ENCODE measurements around the gene PRCC. TPM values are rescaled to one million over a fixed set of nuclear protein-coding genes. Genes with fewer than 3 reads are reported as not detected.

PRCC gene
- total and polyA plus RNA-seq, 2 of the 4 experiments (the other 2 are of a cell fraction): 10.6 to 59.6 TPM

DNA sequence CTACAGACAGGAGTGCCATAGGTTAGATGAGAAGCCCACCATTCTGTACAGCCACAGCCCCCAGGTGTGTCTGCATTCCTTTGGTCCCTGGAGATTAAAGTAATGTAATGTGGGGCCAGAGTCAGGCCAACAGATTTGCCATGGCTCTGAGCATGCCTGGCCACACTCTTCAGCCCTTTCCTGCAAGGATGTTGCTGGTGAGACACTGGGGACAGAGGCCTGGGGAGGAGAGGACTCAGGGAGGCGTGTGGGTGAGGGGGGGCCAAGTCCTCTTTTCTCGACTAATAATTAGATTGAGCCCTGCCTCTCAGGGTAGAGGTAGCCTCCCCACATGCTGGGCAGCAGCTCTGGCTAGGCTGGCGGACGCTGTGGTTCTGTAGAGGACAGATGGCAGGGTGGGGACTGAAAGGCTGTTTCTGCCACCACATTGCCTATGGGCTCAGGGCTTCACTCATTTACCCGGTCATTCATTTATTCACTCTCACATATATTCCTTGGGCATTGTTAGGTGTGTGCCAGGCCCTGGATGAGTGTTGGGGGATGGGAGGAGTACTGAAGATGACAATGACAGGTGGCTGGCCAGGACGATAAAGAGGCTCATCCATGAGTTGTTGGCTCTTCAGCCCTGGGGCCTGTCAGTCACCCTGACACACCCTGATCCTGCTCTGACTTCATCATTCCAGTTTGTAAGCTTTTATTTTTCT lies 7.1 kb upstream of the PRCC start:
- H2BK20ac ChIP-seq (ENCODE audit: low read depth, low read length): no peak overlapping the region
- DNase-seq: no peak
- no peaks in the 10 kb centered on the region for H3K9me1 ChIP-seq (ENCODE audit: insufficient read depth, low read length)
- WGBS, 2 experiments (ENCODE audit: extremely low coverage in 2 of 2, insufficient read length in 1 of 2): no CpG with 5 or more reads among the region's 6 CpGs
- no TSS peak for BruUV-seq (replicated peaks)
- H3K9me3 ChIP-seq (ENCODE audit: control insufficient read depth, insufficient read depth, low read length): no peaks in the 10 kb centered on the region
- CTCF ChIA-PET: no interaction called here
- no peak overlapping the region for H3K4me3 ChIP-seq (ENCODE audit: insufficient read depth, low read depth, low read length)
- peaks cover 0 to 4% of the 10 kb centered on the region in 2 experiments; a peak in 2 of 4 replicates for H3K79me1 ChIP-seq (ENCODE audit: low read depth in 1 of 2, low read length in 2 of 2)
- H3K9ac ChIP-seq (ENCODE audit: low read depth, low read length): no peak overlapping the region
- POLR2A ChIA-PET (ENCODE audit: unreplicated experiment): no interaction called here
- no peak overlapping the region for H4K5ac ChIP-seq (ENCODE audit: low read depth, low read length)
- H3K56ac ChIP-seq (ENCODE audit: extremely low read depth, insufficient read depth, low read length): no peak overlapping the region
- no peak overlapping the region for H2AK9ac ChIP-seq (replicated peaks; ENCODE audit: low read depth, low read length, poor library complexity)
- no peaks in the 10 kb centered on the region for H4K20me1 ChIP-seq (ENCODE audit: insufficient read depth, low read length)
- no peak overlapping the region for H4K8ac ChIP-seq (ENCODE audit: low read depth in 2 of 2, low read length in 2 of 2)
- no peak overlapping the region for H3K4ac ChIP-seq (ENCODE audit: low read depth, low read length)
- H4K91ac ChIP-seq (ENCODE audit: insufficient read depth, low read depth, low read length): no peak overlapping the region
- no peak overlapping the region for H3K23ac ChIP-seq (ENCODE audit: low read depth, low read length)
- no peaks in the 10 kb centered on the region for H3K27me3 ChIP-seq (ENCODE audit: control insufficient read depth, insufficient read depth, low read length)
- intact Hi-C loops (cut with micrococcal nuclease) (no loop called here), dilution Hi-C loops (cut with HindIII; ENCODE audit: low sequenced_read_pairs, unreplicated experiment) (no loop called here), in situ Hi-C loops (cut with MboI; ENCODE audit: low sequenced_read_pairs) (no loop called here)
- no peak overlapping the region for H3K4me2 ChIP-seq (ENCODE audit: low read depth, low read length)
- no peak for ATAC-seq (ENCODE audit: low read depth)
- H2BK15ac ChIP-seq (ENCODE audit: low read depth, low read length): no peak overlapping the region
- TF ChIP-seq MAZ (IDR thresholded peaks at IDR 0.05; ENCODE audit: borderline replicate concordance, low read depth, low read length) (no peak), MAFK (IDR thresholded peaks at IDR 0.05; ENCODE audit: low read depth, low read length) (no peak), CHD1 (IDR thresholded peaks at IDR 0.05; ENCODE audit: low read depth, low read length) (no peak), FOS (IDR thresholded peaks at IDR 0.05; ENCODE audit: low read depth, low read length) (no peak), NFE2L2 (IDR thresholded peaks at IDR 0.05; ENCODE audit: low read depth, low read length) (no peak), CEBPB (IDR thresholded peaks at IDR 0.05; ENCODE audit: low read depth, low read length) (no peak), MXI1 (IDR thresholded peaks at IDR 0.05; ENCODE audit: borderline replicate concordance, low read depth, low read length) (no peak), BHLHE40 (IDR thresholded peaks at IDR 0.05; ENCODE audit: low read depth, low read length) (no peak)
- TF ChIP-seq, protein P1, sequence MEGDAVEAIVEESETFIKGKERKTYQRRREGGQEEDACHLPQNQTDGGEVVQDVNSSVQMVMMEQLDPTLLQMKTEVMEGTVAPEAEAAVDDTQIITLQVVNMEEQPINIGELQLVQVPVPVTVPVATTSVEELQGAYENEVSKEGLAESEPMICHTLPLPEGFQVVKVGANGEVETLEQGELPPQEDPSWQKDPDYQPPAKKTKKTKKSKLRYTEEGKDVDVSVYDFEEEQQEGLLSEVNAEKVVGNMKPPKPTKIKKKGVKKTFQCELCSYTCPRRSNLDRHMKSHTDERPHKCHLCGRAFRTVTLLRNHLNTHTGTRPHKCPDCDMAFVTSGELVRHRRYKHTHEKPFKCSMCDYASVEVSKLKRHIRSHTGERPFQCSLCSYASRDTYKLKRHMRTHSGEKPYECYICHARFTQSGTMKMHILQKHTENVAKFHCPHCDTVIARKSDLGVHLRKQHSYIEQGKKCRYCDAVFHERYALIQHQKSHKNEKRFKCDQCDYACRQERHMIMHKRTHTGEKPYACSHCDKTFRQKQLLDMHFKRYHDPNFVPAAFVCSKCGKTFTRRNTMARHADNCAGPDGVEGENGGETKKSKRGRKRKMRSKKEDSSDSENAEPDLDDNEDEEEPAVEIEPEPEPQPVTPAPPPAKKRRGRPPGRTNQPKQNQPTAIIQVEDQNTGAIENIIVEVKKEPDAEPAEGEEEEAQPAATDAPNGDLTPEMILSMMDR (conservative IDR thresholded peaks at IDR 0.05; ENCODE audit: low read depth, low read length): no peak
- TF ChIP-seq, protein P2, sequence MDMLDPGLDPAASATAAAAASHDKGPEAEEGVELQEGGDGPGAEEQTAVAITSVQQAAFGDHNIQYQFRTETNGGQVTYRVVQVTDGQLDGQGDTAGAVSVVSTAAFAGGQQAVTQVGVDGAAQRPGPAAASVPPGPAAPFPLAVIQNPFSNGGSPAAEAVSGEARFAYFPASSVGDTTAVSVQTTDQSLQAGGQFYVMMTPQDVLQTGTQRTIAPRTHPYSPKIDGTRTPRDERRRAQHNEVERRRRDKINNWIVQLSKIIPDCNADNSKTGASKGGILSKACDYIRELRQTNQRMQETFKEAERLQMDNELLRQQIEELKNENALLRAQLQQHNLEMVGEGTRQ (IDR thresholded peaks at IDR 0.05; ENCODE audit: low read depth, low read length): no peak
- TF ChIP-seq, protein P3, sequence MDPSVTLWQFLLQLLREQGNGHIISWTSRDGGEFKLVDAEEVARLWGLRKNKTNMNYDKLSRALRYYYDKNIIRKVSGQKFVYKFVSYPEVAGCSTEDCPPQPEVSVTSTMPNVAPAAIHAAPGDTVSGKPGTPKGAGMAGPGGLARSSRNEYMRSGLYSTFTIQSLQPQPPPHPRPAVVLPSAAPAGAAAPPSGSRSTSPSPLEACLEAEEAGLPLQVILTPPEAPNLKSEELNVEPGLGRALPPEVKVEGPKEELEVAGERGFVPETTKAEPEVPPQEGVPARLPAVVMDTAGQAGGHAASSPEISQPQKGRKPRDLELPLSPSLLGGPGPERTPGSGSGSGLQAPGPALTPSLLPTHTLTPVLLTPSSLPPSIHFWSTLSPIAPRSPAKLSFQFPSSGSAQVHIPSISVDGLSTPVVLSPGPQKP (IDR thresholded peaks at IDR 0.05; ENCODE audit: borderline replicate concordance, low read depth, low read length): no peak
- H3K14ac ChIP-seq (replicated peaks; ENCODE audit: low read depth, low read length): no peak overlapping the region
- H3K27ac ChIP-seq (ENCODE audit: insufficient read depth, low read length): no peak overlapping the region
- H3K4me1 ChIP-seq (ENCODE audit: control insufficient read depth, insufficient read depth, low read length): no peaks in the 10 kb centered on the region
- no peak overlapping the region; the same call in 1 of the 2 replicates for H2AK5ac ChIP-seq (ENCODE audit: low read depth, low read length)
- H3K36me3 ChIP-seq (ENCODE audit: control insufficient read depth, insufficient read depth, low read length): no peaks in the 10 kb centered on the region
- H2AFZ ChIP-seq (replicated peaks; ENCODE audit: low read length, poor library complexity): no peak overlapping the region
- no peak overlapping the region for H2BK5ac ChIP-seq (ENCODE audit: low read depth, low read length, poor library complexity, severe bottlenecking)
- H3K18ac ChIP-seq (ENCODE audit: low read depth, low read length): no peak overlapping the region
- no peak overlapping the region for H2BK120ac ChIP-seq (ENCODE audit: low read depth, low read length)

Measured in IMR-90 (cell line).